GM19395 (cell line): ENCODE results near the gene RALGDS.
"Not testable (repeated sequence)": the region's sequence is repeated elsewhere in the genome, so short reads cannot be mapped to it uniquely, and the experiment has no call there.

Experiments used
- ATAC-seq: cut with Tn5 transposase; IDR thresholded peaks from one replicate; pipeline ENCODE4 v1.9.1; 2021; ENCODE audit warnings: mild to moderate bottlenecking, moderate library complexity; ENCODE audit not compliant: unreplicated experiment

The RALGDS gene

GRCh38 chr9:133094351-133094750 is 26.7 kb downstream of the RALGDS start:
- not testable (repeated sequence) for ATAC-seq

- ATAC-seq, result no peak
Measured at GRCh38 chr9:133090752-133091385, 30.2 kb downstream of the RALGDS start.

- ATAC-seq, result no peak
Measured at GRCh38 chr9:133090187-133090586, 30.9 kb downstream of the RALGDS start.

- no peak for ATAC-seq
Measured at GRCh38 chr9:133089271-133089671, 31.8 kb downstream of the RALGDS start.

- ATAC-seq, result no peak
Measured at GRCh38 chr9:133088756-133089155, 32.3 kb downstream of the RALGDS start.

- ATAC-seq, result no peak
Measured at GRCh38 chr9:133088146-133088750, 32.8 kb downstream of the RALGDS start.

GRCh38 chr9:133087429-133088145 is 33.5 kb downstream of the RALGDS start:
- ATAC-seq, result no peak

GRCh38 chr9:133086894-133087293 is 34.1 kb downstream of the RALGDS start:
- no peak for ATAC-seq

- ATAC-seq, result not testable (repeated sequence)
Measured at GRCh38 chr9:133086212-133086860, 34.7 kb downstream of the RALGDS start.

GRCh38 chr9:133083688-133084087 is 37.4 kb downstream of the RALGDS start:
- ATAC-seq, result not testable (repeated sequence)

- ATAC-seq, result not testable (repeated sequence)
Measured at GRCh38 chr9:133081957-133082644, 38.9 kb downstream of the RALGDS start.

- ATAC-seq, result not testable (repeated sequence)
Measured at GRCh38 chr9:133080786-133081779, 40.0 kb downstream of the RALGDS start.

- ATAC-seq, result no peak
Measured at GRCh38 chr9:133080161-133080560, 40.9 kb downstream of the RALGDS start.

GRCh38 chr9:133078486-133078885 is 42.6 kb downstream of the RALGDS start:
- no peak for ATAC-seq

GRCh38 chr9:133076691-133077090 is 44.3 kb downstream of the RALGDS start:
- no peak for ATAC-seq

GRCh38 chr9:133075925-133076630 is 45.0 kb downstream of the RALGDS start:
- no peak for ATAC-seq

GRCh38 chr9:133074111-133074651 is 46.9 kb downstream of the RALGDS start:
- no peak for ATAC-seq

- ATAC-seq, result no peak
Measured at GRCh38 chr9:133073086-133074014, 47.7 kb downstream of the RALGDS start.
